Amygdala (tissue), 56 donors: ENCODE measurements around the gene INPP4A.
A peak's percentile ranks its signal among the peaks of the same experiment; 100 is the strongest.
"Not testable (repeated sequence)": the region's sequence is repeated elsewhere in the genome, so short reads cannot be mapped to it uniquely, and the experiment has no call there.

Experiments
- DNase-seq, 56 donors: peaks; one replicate each; lab custom pipeline; 2025; lab: John Stamatoyannopoulos, UW

INPP4A gene

DNA sequence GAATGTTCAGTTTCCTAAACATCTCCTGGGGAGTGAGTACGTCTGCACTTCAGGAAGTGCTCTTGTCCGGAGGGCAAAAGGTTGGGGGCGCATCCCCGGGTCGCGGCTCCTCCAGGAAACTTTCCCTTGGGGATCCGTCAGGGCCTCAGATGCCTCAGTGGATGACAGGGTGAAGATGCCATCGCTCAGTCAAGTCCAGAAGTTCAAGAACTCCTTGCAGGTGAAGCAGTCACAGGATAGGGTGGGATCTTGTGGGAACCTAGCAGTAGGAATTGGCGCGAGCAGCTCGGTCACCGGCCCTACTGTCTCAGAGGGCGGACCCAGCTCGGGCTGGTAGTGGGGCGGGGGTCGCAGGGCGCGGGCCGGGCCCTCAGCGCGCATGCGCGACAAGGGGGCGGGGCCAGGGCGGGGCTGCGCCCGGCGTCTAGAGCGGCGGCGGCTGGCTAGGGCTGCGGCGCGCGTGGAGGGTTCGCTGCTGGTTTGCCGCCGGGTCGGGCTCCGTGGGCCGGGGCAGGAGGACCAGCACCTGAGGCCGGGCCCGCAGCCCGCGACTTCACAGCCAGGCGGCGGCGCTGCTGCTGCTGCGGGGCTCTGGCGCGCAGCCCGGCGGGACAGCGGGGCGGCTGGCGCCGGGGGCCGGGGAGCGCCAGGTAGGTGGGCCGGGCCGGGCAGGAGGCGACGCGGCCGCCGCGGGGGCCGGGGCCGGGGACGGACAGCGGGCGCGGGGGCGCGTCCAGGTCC is at the start of gene INPP4A:
TSS of gene INPP4A (plus strand) at position 423 of the 741 bp plus-strand sequence. CDS start 75,191 bp downstream, outside the sequence.
- DNase-seq, result peak in 43 of 56 donors; percentile 26 to 89 (median 58)

DNA sequence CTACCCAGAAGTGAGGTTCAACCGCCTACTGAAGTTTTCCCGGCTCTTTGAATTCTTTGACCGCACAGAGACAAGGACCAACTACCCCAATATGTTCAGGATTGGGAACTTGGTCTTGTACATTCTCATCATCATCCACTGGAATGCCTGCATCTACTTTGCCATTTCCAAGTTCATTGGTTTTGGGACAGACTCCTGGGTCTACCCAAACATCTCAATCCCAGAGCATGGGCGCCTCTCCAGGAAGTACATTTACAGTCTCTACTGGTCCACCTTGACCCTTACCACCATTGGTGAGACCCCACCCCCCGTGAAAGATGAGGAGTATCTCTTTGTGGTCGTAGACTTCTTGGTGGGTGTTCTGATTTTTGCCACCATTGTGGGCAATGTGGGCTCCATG is 48.7 kb upstream of the INPP4A start:
- DNase-seq, result no peak

GRCh38 chr2:98396745-98397355 is 47.8 kb upstream of the INPP4A start:
- no peak for DNase-seq

DNA sequence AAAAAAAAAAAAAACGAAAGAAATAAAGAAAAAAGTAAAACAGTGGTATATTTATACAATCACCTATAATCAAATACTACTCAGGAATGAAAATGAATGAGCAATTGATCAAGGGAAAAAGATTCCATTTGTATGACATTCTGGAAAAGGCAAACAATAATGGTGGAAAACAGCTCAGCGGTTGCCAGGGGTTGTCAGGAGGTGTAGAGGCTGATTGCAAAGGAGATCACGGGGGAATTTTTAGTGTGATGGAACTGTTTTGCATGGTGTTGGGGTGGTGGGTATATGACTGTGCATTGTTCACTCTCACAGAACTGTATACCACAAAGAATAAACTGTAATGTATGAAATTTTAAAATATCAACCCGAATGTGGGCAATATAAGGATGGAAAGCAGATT is 45.5 kb upstream of the INPP4A start:
- no peak for DNase-seq

- DNase-seq, result no peak
These were observed 40.8 kb upstream of the INPP4A start for GRCh38 chr2:98403878-98404277.

GRCh38 chr2:98404556-98405250 is 40.0 kb upstream of the INPP4A start:
- DNase-seq, result no peak

DNA sequence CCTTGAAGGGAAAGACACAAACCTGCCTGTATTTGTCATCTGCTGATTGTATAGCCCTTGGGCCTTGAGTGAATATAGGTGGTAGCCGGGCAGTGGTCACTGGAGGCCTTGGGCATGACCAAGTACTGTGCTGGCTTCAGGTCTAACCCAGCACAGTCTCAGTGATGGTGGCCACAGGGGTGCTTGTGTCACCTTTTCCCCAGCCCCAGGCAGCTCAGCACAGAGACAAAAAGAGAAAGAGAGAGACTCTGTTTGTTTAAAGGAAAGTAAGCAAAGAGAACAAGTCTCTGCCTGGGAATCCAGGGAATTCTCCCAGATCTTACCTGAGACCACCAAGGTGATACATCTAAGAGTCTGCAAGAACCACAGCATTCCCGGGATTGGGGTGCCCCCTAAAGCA is 39.4 kb upstream of the INPP4A start:
- DNase-seq, result no peak

DNA sequence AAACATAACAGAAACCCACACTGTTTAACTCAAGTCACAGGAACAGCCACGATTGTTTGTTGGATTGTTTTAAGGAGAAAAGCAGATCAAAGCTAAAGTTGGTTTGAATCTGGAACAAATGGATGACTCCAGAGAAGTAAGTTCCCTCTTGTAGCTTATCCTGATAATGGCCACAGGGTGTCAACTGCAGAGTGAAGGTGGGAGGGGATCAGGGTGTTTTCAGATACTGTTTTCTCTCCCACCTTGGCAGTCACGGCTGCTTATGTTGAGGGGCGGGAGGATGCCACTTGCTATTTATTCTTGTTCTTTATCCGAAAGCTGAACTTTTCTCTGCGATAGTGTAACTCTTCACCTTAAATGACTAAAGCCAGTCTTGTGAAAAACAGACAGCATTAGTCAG is 36.5 kb upstream of the INPP4A start:
- DNase-seq, result no peak

DNA sequence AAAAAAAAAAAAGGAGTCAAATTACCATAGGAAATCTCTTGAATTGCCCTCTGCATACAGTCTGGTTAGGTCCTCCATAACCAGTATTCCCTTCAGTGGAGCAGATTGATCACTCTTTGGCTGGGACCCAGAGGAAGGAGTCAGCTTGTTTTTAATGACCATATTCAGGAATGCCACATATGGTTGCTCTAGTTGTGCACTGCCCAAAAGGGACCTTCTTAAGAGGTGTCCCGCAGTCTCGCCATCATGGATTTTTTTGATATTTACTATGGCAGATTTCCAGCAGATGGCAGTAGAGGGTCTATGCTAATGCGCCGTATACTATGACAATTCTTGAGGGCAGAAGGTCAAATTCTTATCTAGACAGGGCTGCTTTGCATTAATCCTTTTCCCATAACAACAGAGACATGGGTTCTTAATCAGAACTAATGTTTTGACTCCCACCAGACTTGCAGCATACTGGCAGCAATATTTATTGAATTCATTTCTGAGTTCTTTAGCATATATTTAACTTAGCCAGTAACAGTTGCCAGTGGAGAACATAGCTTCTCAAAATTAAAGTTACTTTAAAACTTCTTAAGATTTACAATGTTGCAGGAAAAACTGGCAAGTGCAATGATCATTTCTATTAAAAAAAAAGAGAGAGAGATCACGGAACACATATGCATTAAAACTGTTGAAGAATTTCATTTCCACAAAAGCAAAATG is 31.8 kb upstream of the INPP4A start:
- DNase-seq, result peak in 15 of 56 donors; percentile 2 to 53 (median 13)

DNA sequence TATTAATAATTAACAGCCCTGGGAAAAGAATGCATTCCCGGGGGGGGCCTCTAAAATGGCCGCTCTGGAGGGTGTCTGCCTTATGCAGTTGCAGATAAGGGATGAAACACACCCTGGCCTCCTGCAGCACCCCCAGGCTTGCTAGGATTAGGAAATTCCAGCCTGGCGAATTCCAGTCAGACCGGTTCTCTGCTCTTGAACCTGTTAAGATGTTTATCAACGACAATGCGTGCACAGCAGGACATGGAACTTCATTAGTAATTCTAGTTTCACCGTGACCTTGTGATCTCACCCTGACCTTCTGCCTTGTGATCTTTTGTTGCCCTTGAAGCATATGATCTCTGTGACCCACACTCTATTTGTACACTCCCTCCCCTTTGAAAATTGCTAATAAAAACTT is 30.4 kb upstream of the INPP4A start:
- not testable (repeated sequence) for DNase-seq

GRCh38 chr2:98415719-98416248 is 28.9 kb upstream of the INPP4A start:
- DNase-seq, result not testable (repeated sequence)

DNA sequence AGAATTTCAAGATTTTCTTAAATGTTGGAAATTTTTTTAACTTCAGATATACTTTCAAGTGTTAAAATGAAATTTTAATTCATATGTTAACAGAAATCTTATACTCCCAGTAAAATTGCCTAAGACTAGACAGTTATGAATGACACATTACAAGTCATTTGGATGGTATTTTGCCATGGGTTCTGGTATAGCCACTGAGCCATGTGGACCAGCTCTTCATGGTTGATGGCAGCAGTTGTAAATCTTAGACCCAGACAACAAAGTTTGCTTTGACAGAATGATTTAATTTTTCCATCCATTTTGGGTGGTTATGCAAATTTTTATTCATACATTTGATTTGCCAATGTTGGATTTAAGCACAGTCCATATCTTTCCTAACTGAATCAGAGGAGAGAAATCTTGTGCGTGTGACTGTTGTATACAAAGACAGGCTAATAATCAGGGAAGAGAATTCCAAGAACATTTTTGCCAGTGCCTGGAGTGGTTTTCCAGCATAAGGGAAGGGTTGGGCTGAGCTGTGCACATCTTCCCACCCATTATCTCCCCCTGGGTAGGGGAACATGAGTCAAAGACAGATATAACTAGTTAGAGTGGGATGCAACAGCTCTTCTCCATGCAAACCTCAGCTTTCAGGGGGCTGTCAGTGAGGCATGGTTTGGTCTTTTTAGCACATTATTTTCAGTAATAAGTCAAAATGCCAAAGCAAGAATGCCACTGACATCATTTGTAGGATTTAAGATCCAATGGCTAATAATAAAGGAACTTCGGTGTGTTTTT is 28.1 kb upstream of the INPP4A start:
- DNase-seq, result no peak

- DNase-seq, result no peak
These were observed 25.1 kb upstream of the INPP4A start for GRCh38 chr2:98419544-98419943.

GRCh38 chr2:98419977-98420725 is 24.5 kb upstream of the INPP4A start:
- no peak for DNase-seq

- DNase-seq, result no peak
These were observed 22.2 kb upstream of the INPP4A start for GRCh38 chr2:98422449-98422848.

- DNase-seq, result no peak
These were observed 17.9 kb upstream of the INPP4A start for GRCh38 chr2:98426771-98427170.

DNA sequence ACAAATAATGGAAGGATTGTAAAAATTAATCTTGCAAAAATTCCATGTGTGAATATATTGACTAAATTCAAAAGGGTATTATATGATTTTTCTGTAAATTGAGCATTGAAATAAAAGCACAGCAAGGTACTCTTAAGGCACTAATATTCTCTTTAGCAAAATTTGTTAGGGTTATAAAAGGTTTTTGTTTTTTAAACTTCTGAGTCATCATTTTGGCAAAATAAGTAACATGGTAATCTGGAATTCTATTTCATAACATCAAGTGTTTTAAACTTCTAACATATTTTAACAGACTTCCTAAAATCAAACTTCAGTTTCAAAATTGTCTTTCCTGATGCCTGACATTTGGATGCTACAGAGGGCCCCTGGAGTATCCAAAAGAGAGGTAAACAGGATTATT is 12.5 kb upstream of the INPP4A start:
- DNase-seq, result no peak

DNA sequence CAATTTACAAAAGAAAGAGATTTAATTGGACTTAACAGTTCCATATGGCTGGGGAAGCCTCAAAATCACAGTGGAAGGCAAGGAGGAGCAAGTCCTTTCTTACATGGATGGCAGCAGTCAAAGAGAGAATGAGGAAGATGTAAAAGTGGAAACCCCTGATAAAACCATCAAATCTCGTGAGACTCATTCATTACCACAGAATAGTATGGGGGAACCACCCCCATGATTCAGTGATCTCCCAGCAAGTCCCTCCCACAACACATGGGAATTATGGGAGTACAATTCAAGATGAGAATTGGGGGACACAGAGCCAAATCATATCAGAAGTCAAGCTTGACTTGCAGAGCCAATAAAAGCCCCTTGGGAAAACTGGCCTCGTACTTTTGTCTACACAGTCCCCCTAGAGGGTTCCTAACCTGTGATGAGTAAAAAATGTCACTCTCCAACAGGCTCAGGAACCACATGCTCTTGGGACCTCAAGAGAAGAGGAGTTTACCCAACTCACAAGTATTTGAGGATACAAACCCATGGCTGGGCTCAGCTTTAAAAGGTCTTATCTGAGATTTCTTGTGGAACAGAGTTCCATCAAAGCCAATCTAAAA is 11.2 kb upstream of the INPP4A start:
- no peak for DNase-seq

- no peak for DNase-seq
These were observed 10.2 kb upstream of the INPP4A start for GRCh38 chr2:98434492-98434891.
